Raji (cell line): ENCODE results near the gene FCN3.
A peak's percentile ranks its signal among the peaks of the same experiment; 100 is the strongest.

Experiments used
- POLR2A ChIP-seq: IDR thresholded peaks from 2 replicates; pipeline ENCODE4 v1.6.1; 2011; ENCODE audit warnings: low read depth, low read length, control low read depth; ENCODE audit not compliant: insufficient read depth

The FCN3 gene

GRCh38 chr1:27368869-27369582 is 5.6 kb downstream of the FCN3 start:
- no peak for TF ChIP-seq POLR2A

- no peak for TF ChIP-seq POLR2A
Observed at GRCh38 chr1:27367160-27367650, 7.4 kb downstream of the FCN3 start.

GRCh38 chr1:27366411-27367159 is 8.0 kb downstream of the FCN3 start, which contains the start of gene MAP3K6:
Gene MAP3K6, minus strand, starts transcription at chr1:27366961. Its CDS starts 364 bp downstream, at chr1:27366597.
- no peak for TF ChIP-seq POLR2A

- no peak for TF ChIP-seq POLR2A
Observed at GRCh38 chr1:27366113-27366410, 8.6 kb downstream of the FCN3 start.

GRCh38 chr1:27365372-27366112 is 9.1 kb downstream of the FCN3 start:
- peak; percentile 50; the same call in 1 of the 2 replicates for TF ChIP-seq POLR2A

- no peak for TF ChIP-seq POLR2A
Observed at GRCh38 chr1:27364696-27365371, 9.8 kb downstream of the FCN3 start.

- no peak for TF ChIP-seq POLR2A
Observed at GRCh38 chr1:27363766-27364695, 10.6 kb downstream of the FCN3 start.

- TF ChIP-seq POLR2A = no peak
Observed at GRCh38 chr1:27361553-27361952, 13.1 kb downstream of the FCN3 start.

GRCh38 chr1:27361044-27361402 is 13.6 kb downstream of the FCN3 start:
- no peak for TF ChIP-seq POLR2A

- no peak for TF ChIP-seq POLR2A
Observed at GRCh38 chr1:27360159-27361043, 14.2 kb downstream of the FCN3 start.

GRCh38 chr1:27359822-27360158 is 14.8 kb downstream of the FCN3 start:
- no peak for TF ChIP-seq POLR2A

GRCh38 chr1:27358928-27359313 is 15.7 kb downstream of the FCN3 start:
- no peak for TF ChIP-seq POLR2A
